NCI-H146 treated with DMSO at 0.1 percent for 48 hours (cell line): ENCODE measurements around the gene TNFAIP8.
"Not testable (repeated sequence)": the region's sequence is repeated elsewhere in the genome, so short reads cannot be mapped to it uniquely, and the experiment has no call there.

Experiments
- DNase-seq: peaks from one replicate; lab custom pipeline; 2025; ENCODE audit not compliant: unreplicated experiment; lab: John Stamatoyannopoulos, UW

Gene TNFAIP8

DNA sequence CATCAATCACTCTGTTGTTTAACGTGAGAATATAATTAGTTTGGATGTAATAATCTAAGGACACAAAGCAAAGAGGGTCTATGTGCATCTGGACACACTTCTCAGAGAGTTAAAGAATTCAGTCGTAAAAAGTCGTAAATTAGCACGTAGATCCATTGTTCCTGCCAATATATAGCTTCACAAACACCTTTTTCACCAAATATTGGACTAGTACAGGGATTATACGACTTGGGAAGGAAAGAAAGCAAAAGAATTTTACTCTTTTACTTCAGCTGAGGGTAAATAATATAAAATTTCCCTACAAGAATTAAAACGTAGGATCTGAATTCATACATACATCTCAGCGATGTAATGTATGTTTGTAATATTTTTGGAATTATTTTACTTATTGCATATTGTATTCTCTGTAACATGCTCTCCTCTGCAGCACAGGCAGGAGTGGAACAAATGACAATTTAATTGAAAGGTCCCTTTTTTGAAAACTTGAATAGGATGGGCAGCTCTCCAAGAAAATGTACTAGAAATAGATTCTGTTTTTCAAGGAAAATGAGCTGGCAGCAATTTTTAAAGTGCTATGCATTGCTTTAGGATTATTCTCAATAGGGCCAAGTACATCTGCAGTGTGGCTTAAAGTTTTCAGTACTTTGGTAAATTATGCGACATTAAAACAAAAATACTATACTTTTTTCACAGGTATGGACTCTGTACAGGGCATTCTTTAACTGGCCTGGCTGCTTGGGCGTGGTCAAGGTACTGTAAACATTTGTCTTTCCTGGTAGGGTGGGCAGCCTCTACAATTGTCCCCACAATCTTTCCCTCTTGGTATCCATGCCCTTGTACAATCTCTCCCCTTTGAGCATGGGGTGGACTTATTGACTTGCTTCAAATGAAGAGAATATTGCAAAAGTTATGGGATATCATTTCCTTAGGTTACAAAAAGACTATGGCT is 56.7 kb downstream of the TNFAIP8 start:
- DNase-seq = no peak

- DNase-seq = not testable (repeated sequence)
Observed at GRCh38 chr5:119414124-119414734, 58.4 kb downstream of the TNFAIP8 start.

- DNase-seq = no peak
Observed at GRCh38 chr5:119417891-119418605, 62.2 kb downstream of the TNFAIP8 start.

DNA sequence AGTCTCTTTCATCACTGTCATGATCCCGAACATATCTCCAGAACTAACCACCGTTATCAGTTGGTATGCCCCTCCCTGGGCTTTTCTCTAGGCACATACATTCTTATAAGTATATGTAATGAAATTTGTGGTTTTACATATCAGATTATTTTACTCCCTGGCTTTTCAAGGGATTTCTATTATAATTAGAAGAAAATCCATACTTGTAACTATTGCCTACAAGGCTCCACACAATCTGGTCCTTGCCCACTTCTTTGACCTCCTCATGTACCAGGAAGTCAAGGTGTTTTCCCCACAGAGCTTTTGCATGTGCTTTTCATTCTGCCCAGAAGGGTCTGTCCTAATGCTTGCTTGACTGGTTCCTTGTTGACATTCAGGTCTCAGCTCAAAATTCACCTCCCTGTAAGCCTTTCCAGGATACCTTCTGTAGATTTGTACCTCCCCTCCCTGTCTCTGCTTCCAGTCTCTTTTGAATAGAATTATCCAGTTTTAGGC is 62.8 kb downstream of the TNFAIP8 start:
- no peak for DNase-seq

GRCh38 chr5:119420169-119420568 is 64.3 kb downstream of the TNFAIP8 start:
- no peak for DNase-seq

DNA sequence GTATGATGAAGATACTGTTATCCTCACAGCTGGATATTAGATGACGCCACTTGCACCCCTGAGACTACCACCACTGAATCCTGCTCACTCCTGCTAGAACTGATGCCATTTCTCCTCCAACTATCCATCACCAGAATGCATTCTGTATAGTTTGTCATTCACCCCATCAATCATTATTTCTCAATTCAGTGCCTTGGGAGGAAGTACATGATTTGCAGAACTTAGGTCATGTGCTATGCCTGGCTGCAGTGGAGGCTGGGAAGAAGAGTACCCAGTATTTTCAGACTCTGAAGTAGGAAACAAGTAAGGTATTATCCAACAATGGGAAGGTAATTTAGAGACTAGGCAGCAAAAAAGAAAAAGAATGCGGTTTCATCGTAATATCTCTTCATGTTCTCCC is 70.2 kb downstream of the TNFAIP8 start:
- no peak for DNase-seq

DNA sequence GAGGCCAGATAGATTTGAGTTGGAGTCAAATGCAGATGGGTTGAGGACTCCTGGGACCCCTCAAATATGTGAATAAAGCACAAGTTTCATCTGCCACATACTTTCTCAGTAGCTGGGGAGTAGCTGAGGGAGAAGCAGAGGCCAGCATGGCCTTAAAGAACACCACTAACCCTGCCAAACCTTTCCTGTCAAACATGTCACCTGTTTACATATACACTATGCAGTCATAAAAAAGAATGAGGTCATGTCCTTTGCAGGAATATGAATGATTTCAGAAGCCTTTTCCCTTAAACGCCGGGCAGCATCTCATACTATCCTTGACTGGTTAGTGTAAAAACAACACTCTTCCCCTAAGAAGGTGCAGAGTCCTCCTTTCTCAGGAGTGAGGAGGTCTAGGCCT is 71.2 kb downstream of the TNFAIP8 start:
- DNase-seq = no peak

DNA sequence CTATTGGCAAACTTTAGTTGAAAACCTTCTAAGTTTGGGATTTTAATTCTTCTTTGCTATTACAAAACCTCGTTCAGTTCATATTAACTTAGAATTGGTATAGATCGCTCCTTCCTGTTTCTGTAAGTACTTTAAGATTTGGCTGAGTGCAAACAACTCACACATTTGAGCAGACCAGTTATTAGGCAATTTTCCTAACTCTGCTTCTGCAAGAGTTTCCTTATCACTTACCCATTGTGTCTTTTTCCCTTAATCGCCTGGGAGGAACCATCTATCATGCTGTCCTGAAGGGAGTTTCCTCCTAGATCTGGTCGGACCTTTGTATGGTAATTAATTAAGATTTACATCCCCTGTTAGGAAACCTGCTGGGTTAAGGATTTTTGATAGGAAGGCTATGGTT is 71.8 kb downstream of the TNFAIP8 start:
- not testable (repeated sequence) for DNase-seq

GRCh38 chr5:119428166-119428565 is 72.3 kb downstream of the TNFAIP8 start:
- DNase-seq = not testable (repeated sequence)

DNA sequence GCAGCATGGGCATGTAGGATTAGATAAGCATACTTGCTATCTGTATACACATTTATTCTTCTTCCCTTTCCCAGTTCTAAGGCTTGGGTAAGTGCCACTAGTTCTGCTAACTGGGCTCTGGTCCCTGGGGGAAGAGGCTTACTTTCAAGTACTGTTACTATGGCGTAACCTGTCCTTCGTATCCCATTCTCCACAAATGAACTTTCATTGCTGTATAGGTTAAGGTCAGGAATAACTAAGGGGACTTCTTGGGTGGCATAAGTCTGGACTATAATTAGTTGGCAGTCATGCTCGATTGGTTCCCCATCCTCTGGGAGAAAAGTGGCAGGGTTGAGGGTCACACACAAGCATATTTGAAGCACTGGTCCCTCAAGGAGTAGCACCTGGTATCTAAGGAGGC is 72.8 kb downstream of the TNFAIP8 start:
- DNase-seq = not testable (repeated sequence)

DNA sequence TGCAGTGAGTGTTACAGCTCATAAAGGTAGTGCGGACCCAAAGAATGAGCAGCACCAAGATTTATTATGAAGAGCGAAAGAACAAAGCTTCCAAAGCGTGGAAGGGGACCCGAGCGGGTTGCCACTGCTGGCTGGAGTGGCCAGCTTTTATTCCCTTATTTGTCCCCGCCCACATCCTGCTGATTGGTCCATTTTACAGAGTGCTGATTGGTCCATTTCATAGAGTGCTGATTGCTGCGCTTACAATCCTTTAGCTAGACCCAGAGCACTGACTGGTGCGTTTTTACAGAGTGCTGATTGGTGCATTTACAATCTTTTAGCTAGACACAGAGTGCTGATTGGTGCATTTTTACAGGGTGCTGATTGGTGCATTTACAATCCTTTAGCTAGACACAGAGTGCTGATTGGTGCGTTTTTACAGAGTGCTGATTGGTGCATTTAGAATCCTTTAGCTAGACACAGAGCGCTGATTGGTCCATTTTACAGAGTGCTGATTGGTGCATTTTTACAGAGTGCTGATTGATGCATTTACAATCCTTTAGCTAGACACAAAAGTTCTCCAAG is 76.9 kb downstream of the TNFAIP8 start:
- not testable (repeated sequence) for DNase-seq

DNA sequence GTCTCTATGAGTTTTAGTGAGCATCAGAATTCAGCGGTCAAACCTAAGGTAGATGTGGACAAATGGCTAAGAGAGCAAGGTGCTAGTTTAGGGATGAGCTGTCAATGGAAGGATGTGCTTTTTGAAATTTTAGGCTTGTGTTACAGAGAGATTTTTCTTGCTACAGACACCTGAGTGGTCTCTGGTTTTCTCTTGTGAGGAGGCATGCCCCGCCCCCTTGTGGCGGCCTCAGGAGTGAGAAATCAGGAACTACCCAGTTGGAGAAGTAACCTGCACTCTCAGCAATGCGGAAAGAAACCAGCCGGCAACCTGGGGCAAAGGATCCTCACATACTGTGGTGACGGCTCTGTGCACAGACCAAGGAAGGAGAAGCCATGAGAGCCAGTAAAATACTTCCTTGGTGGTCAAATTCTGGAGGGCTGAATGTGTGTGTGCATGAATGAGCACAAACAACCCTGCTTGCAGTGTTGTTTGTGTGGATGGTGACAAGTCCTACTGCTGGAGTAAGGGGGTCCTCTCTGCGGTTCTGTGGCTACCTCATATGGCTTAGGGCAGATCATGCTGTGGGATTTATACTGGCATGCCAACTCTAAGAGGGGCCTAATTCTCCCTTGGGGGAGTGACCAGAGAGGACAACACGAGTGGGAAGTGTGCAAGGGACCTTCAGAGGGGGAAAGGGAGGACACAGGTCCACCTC is 79.8 kb downstream of the TNFAIP8 start:
- DNase-seq = no peak

GRCh38 chr5:119437785-119438586 is 82.2 kb downstream of the TNFAIP8 start:
- DNase-seq = not testable (repeated sequence)

DNA sequence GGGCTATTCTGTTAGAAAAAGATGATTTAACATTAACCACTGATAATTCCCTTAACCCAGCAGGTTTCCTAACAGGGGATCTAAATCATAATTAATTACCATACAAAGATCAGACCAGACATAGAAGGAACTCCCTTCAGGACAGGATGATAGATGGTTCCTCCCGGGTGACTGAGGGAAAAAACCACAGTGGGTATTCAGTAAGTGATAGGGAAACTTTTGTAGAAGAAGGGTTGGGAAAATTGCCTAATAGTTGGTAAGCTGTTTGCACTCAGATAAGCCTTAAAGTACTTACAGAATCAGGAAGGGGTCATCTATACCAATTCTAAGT is 82.7 kb downstream of the TNFAIP8 start:
- DNase-seq = not testable (repeated sequence)

GRCh38 chr5:119439140-119439631 is 83.4 kb downstream of the TNFAIP8 start:
- DNase-seq = no peak

- not testable (repeated sequence) for DNase-seq
Observed at GRCh38 chr5:119439632-119440031, 83.8 kb downstream of the TNFAIP8 start.

- DNase-seq = not testable (repeated sequence)
Observed at GRCh38 chr5:119444643-119445042, 88.8 kb downstream of the TNFAIP8 start.

- no peak for DNase-seq
Observed at GRCh38 chr5:119445544-119445943, 89.7 kb downstream of the TNFAIP8 start.
